22Rv1 (cell line): ENCODE measurements around the gene ARG2.

ENCODE experiments used
- ZFX ChIP-seq: fragments of 450-650 bp; IDR thresholded peaks from 2 replicates; pipeline ENCODE4 v1.6.1; 2017; ENCODE audit warnings: antibody characterized with exemption, borderline replicate concordance
- TF ChIP-seq, protein P1 (sequence below): fragments of 450-650 bp; IDR thresholded peaks from 2 replicates; pipeline ENCODE4 v1.5.1; 2017; ENCODE audit warnings: mild to moderate bottlenecking

DNA sequence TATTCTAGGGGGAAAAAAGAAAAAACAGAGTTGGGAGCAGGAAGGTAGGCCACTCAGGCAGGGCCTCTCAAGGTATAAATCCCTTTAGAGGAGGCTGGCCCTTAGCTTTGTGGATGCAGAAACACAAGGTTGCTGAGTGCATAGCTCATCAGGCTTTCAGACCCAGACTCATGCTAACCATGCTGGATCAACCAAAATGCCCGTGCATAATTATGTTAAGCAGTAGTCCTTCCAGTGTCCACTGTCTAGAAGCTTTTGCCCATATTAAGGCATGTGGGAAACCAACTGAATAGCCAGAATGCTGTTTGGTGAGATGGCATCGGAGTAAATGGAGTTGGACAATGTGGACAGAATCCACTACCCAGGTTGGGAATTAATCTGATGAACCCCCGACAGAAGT lies 18.9 kb downstream of the ARG2 start:
- TF ChIP-seq ZFX, result no peak
- TF ChIP-seq, protein P1, sequence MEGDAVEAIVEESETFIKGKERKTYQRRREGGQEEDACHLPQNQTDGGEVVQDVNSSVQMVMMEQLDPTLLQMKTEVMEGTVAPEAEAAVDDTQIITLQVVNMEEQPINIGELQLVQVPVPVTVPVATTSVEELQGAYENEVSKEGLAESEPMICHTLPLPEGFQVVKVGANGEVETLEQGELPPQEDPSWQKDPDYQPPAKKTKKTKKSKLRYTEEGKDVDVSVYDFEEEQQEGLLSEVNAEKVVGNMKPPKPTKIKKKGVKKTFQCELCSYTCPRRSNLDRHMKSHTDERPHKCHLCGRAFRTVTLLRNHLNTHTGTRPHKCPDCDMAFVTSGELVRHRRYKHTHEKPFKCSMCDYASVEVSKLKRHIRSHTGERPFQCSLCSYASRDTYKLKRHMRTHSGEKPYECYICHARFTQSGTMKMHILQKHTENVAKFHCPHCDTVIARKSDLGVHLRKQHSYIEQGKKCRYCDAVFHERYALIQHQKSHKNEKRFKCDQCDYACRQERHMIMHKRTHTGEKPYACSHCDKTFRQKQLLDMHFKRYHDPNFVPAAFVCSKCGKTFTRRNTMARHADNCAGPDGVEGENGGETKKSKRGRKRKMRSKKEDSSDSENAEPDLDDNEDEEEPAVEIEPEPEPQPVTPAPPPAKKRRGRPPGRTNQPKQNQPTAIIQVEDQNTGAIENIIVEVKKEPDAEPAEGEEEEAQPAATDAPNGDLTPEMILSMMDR, result no peak
